GM12878 (cell line): ENCODE measurements around the gene GID8. TPM values are rescaled to one million over a fixed set of nuclear protein-coding genes. Genes with fewer than 3 reads are reported as not detected.

Experiments used
- ATAC-seq: fragments of 200-7000 bp; cut with Tn5 transposase; 3 replicates; pipeline ENCODE4 v1.9.1; 2020; ENCODE audit warnings: mild to moderate bottlenecking, moderate library complexity
- BruUV-seq: library from RNA; stranded (reverse); fragments of 400-500 nt; replicated peaks from 2 replicates; lab custom pipeline; 2021; lab: Mats Ljungman, UMichigan
- CTCF ChIA-PET: fragments of 300-600 bp; sonication (Branson Sonifier 250); formaldehyde crosslinking; extraction: SDS; loops from one replicate; lab custom pipeline; 2021; ENCODE audit warnings: inconsistent platforms; lab: Yijun Ruan, JAX
- POLR2A ChIA-PET: fragments of 350-600 bp; formaldehyde crosslinking; extraction: SDS; loops from one replicate; lab custom pipeline; 2021; ENCODE audit warnings: inconsistent platforms; lab: Charles Lee
- RAD21 ChIA-PET: fragments of 300-600 bp; sonication (Branson Sonifier 250); formaldehyde crosslinking; loops from one replicate; lab custom pipeline; 2023; ENCODE audit warnings: antibody characterized with exemption; ENCODE audit not compliant: unreplicated experiment; lab: Charles Lee
- SMC1A ChIA-PET: fragments of 300-600 bp; sonication (Branson Sonifier 250); formaldehyde crosslinking; loops from one replicate; lab custom pipeline; 2023; ENCODE audit not compliant: unreplicated experiment, uncharacterized antibody; lab: Charles Lee
- DNase-seq: peaks from one replicate; pipeline ENCODE4 v3.0.0-alpha.2; 2011; ENCODE audit warnings: low read depth, low spot score
- FAIRE-seq: peaks from 3 replicates; lab custom pipeline; 2011; peaks lifted over from hg19 to GRCh38; lab: Jason Lieb, UNC
- H2AFZ ChIP-seq: 2 replicates; pipeline ENCODE4 v1.6.0; 2011; ENCODE audit warnings: low read depth, low read length, control low read depth; ENCODE audit not compliant: control insufficient read depth
- H3K27ac ChIP-seq: 2 replicates; pipeline ENCODE4 v1.5.1; 2011; ENCODE audit warnings: control low read depth; ENCODE audit not compliant: control insufficient read depth, insufficient read depth
- H3K27me3 ChIP-seq, 2 experiments: replicated peaks in 1 of 2; 2 replicates each; pipeline versions ENCODE4 v1.6.0 to v1.6.1; 2011; ENCODE audit warnings: low read length in 1 of 2; ENCODE audit not compliant: control insufficient read depth in 2 of 2, insufficient read depth in 2 of 2
- H3K36me3 ChIP-seq, 2 experiments: 2 replicates each; pipeline ENCODE4 v1.5.1; 2011; ENCODE audit warnings: low read length in 1 of 2; ENCODE audit not compliant: control insufficient read depth in 2 of 2, insufficient read depth in 2 of 2
- H3K4me1 ChIP-seq: 2 replicates; pipeline ENCODE4 v1.6.1; 2011; ENCODE audit warnings: mild to moderate bottlenecking, low read length, moderate library complexity, mixed read lengths; ENCODE audit not compliant: control insufficient read depth, insufficient read depth
- H3K4me2 ChIP-seq: 2 replicates; pipeline ENCODE4 v1.6.0; 2011; ENCODE audit warnings: control low read depth; ENCODE audit not compliant: control insufficient read depth, insufficient read depth
- H3K4me3 ChIP-seq: fragments of 200-600 bp; sonication (generic); 2 replicates; pipeline ENCODE4 v1.5.1; 2016
- H3K79me2 ChIP-seq: 2 replicates; pipeline ENCODE4 v1.6.0; 2011; ENCODE audit warnings: low read length; ENCODE audit not compliant: control insufficient read depth, insufficient read depth
- H3K9ac ChIP-seq: 2 replicates; pipeline ENCODE4 v1.8.0; 2011; ENCODE audit warnings: low read length, control low read depth, mixed read lengths; ENCODE audit not compliant: control insufficient read depth, insufficient read depth
- H3K9me3 ChIP-seq: replicated peaks from 3 replicates; pipeline ENCODE4 v1.5.1; 2011; ENCODE audit warnings: mild to moderate bottlenecking, low read length; ENCODE audit not compliant: control insufficient read depth, insufficient read depth
- H4K20me1 ChIP-seq: 2 replicates; pipeline ENCODE4 v1.6.0; 2011; ENCODE audit not compliant: control insufficient read depth, insufficient read depth
- CREM ChIP-seq: IDR thresholded peaks from 2 replicates; pipeline ENCODE4 v1.6.1; 2014; ENCODE audit warnings: antibody characterized with exemption, low read depth
- EGR1 ChIP-seq, 2 experiments: IDR thresholded peaks; 1 replicate in 1 of 2; 2 replicates in 1 of 2; pipeline ENCODE4 v1.6.1; 2011 to 2012; ENCODE audit warnings: low read depth in 2 of 2, low read length in 2 of 2, borderline replicate concordance in 1 of 2, mild to moderate bottlenecking in 1 of 2, moderate library complexity in 1 of 2
- EP300 ChIP-seq, 2 experiments: fragments of 150-350 bp in 1 of 2; IDR thresholded peaks; 2 replicates each; pipeline ENCODE4 v1.6.1; 2011 to 2012; ENCODE audit warnings: low read depth in 2 of 2, low read length in 2 of 2, borderline replicate concordance in 1 of 2, improper control_type of control experiment in 1 of 2, inconsistent platforms in 1 of 2; ENCODE audit not compliant: control insufficient read depth in 1 of 2
- FOXK2 ChIP-seq: fragments of 450-650 bp; IDR thresholded peaks from 2 replicates; pipeline ENCODE4 v1.6.1; 2017; ENCODE audit warnings: mild to moderate bottlenecking, moderate library complexity
- HDGF ChIP-seq: fragments of 450-650 bp; IDR thresholded peaks from 2 replicates; pipeline ENCODE4 v1.6.1; 2016; ENCODE audit warnings: antibody characterized with exemption
- NFIC ChIP-seq: IDR thresholded peaks from 2 replicates; pipeline ENCODE4 v1.6.1; 2012; ENCODE audit warnings: low read depth, mild to moderate bottlenecking, inconsistent platforms, low read length, moderate library complexity
- PAX8 ChIP-seq: fragments of 450-650 bp; IDR thresholded peaks from 2 replicates; pipeline ENCODE4 v1.6.1; 2017; ENCODE audit warnings: mild to moderate bottlenecking, moderate library complexity
- RUNX3 ChIP-seq: IDR thresholded peaks from 2 replicates; pipeline ENCODE4 v1.6.1; 2012; ENCODE audit warnings: low read length, inconsistent platforms
- SPI1 ChIP-seq: IDR thresholded peaks from 2 replicates; pipeline ENCODE4 v1.6.1; 2011; ENCODE audit warnings: low read depth, mild to moderate bottlenecking, low read length, moderate library complexity, borderline replicate concordance; ENCODE audit not compliant: insufficient read depth
- SREBF1 ChIP-seq: IDR thresholded peaks from 2 replicates; pipeline ENCODE4 v1.6.1; 2012; ENCODE audit warnings: mild to moderate bottlenecking, low read length
- SUPT20H ChIP-seq: IDR thresholded peaks from 2 replicates; pipeline ENCODE4 v1.6.1; 2011; ENCODE audit warnings: low read depth, mild to moderate bottlenecking, low read length, moderate library complexity, borderline replicate concordance; ENCODE audit not compliant: control insufficient read depth
- SUZ12 ChIP-seq: fragments of 200-600 bp; sonication (generic); IDR thresholded peaks from one replicate; pipeline ENCODE4 v1.6.1; 2018; ENCODE audit warnings: antibody characterized with exemption, mild to moderate bottlenecking; ENCODE audit not compliant: unreplicated experiment
- TCF3 ChIP-seq: IDR thresholded peaks from 2 replicates; pipeline ENCODE4 v1.6.1; 2012; ENCODE audit warnings: low read depth, mild to moderate bottlenecking, low read length, borderline replicate concordance; ENCODE audit not compliant: insufficient read depth
- ZBED1 ChIP-seq: IDR thresholded peaks from 2 replicates; pipeline ENCODE4 v1.6.1; 2016; ENCODE audit warnings: borderline replicate concordance
- ZNF207 ChIP-seq: fragments of 450-650 bp; IDR thresholded peaks from 2 replicates; pipeline ENCODE4 v1.6.1; 2014; ENCODE audit warnings: antibody characterized with exemption, mild to moderate bottlenecking, borderline replicate concordance
- WGBS: methylation state at CpG from one replicate; pipeline ENCODE4 v1.1.6; 2016; ENCODE audit warnings: low lambda C conversion rate; ENCODE audit not compliant: insufficient replicate concordance, insufficient coverage; ENCODE audit errors: missing lambda C conversion rate; 5-methylcytosine and 5-hydroxymethylcytosine counted together
- in situ Hi-C: fragments of 300-500 bp; cut with MboI; formaldehyde crosslinking; loops from 9 replicates; pipeline ENCODE4 v1.14.3; 2018; ENCODE audit warnings: mixed read lengths
- intact Hi-C: fragments of 100-400 bp; cut with micrococcal nuclease; formaldehyde crosslinking; loops from one replicate; pipeline ENCODE4 v1.14.2; 2022; ENCODE audit not compliant: unreplicated experiment
- polyA plus RNA-seq, 11 experiments: library from polyadenylated mRNA; depleted of rRNA in 4 of 11; unstranded in 6 of 11; stranded (reverse) in 5 of 11; fragments of >200 nt; fragmentation: Nextera tagmentation in 4 of 11; fragmentation: Illumina TruSeq in 1 of 11; extraction: Ambion mirVana in 4 of 11; extraction: Trizol in 1 of 11; gene quantifications; 1 replicate in 1 of 11; 2 replicates in 10 of 11; pipeline versions ENCODE4 v1.2.1 to v1.2.3, GENCODE V29; 2011 to 2016; ENCODE audit warnings: inconsistent platforms in 2 of 11, missing spikeins in 2 of 11, low read depth in 1 of 11
- total RNA-seq, 4 experiments: library from RNA; depleted of rRNA in 3 of 4; stranded (reverse); fragments of >200 nt in 3 of 4; fragmentation: Illumina TruSeq in 1 of 4; extraction: Trizol in 1 of 4; gene quantifications; 2 replicates each; pipeline versions ENCODE4 v1.2.1 to v1.2.3, GENCODE V29; 2013 to 2021
- TF ChIP-seq, protein P1 (sequence below): fragments of 450-650 bp; IDR thresholded peaks from 2 replicates; pipeline ENCODE4 v1.6.1; 2016; ENCODE audit warnings: mild to moderate bottlenecking
- TF ChIP-seq, protein P2 (sequence below): IDR thresholded peaks from 2 replicates; pipeline ENCODE4 v1.6.1; 2012; ENCODE audit warnings: mild to moderate bottlenecking, low read depth, low read length
- TF ChIP-seq, protein P3 (sequence below): fragments of 450-650 bp; IDR thresholded peaks from 2 replicates; pipeline ENCODE4 v1.6.1; 2017; ENCODE audit warnings: borderline replicate concordance

The GID8 gene
- total and polyA plus RNA-seq, 10 of the 15 experiments (the other 5 are each of a cell fraction or from before 2014, with no cell fraction given) = 12.0 to 33.8 (median 22.2) TPM

DNA sequence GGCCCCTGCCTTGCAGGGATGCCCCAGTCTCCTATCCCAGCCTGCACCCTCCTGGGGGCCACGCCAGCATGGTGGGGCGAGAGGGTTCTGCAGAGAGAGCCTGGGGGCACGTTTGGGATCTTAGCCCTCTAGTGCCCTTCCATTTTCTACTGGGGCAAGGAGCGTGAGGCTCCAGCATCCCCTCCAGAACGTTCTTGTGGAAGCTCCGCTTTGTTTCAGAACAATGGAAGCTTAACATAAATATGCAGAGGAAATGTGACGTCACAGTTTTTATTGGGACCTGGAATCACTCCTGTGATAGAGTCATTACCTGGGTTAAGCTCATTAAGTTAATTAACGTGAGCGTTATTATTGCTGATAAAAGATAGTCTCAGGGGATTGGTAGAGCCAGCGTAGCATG lies 49.2 kb downstream of the GID8 start:
- no peak for ATAC-seq
- H4K20me1 ChIP-seq = no peaks in the 10 kb centered on the region
- H3K27ac ChIP-seq = no peak overlapping the region
- H3K4me1 ChIP-seq = peaks cover 6% of the 10 kb centered on the region; the same call in 1 of the 2 replicates
- no peak overlapping the region for H3K4me2 ChIP-seq
- intact Hi-C loops (no loop called here), in situ Hi-C loops (no loop called here)
- no peaks in the 10 kb centered on the region for H3K79me2 ChIP-seq
- H3K9me3 ChIP-seq = no peaks in the 10 kb centered on the region
- no peak for DNase-seq
- ChIA-PET RAD21 (interaction anchor here (0.9 kb wide), 1 partner anchor 9 kb away, joined by 3 read pairs; no protein-coding TSS in a partner anchor), CTCF (interaction anchor here (0.9 kb wide), 1 partner anchor 15 kb away, joined by 3 read pairs; no protein-coding TSS in a partner anchor), SMC1A (no interaction called here), POLR2A (interaction anchor here (1.6 kb wide), 1 partner anchor 9 kb away, joined by 4 read pairs; no protein-coding TSS in a partner anchor)
- BruUV-seq = no TSS peak
- no peak overlapping the region for H3K4me3 ChIP-seq
- H3K27me3 ChIP-seq = peaks cover 0 to 2% of the 10 kb centered on the region in 2 experiments; a peak in 3 of 4 replicates
- 57% methylated on average over 10 of the region's 10 CpGs for WGBS
- no peak for FAIRE-seq
- H3K36me3 ChIP-seq = no peaks in the 10 kb centered on the region
- H3K9ac ChIP-seq = no peak overlapping the region
- no peak overlapping the region for H2AFZ ChIP-seq
- TF ChIP-seq ZBED1 (no peak), PAX8 (no peak), EGR1 (IDR thresholded peaks at IDR 0.05; ENCODE audit: borderline replicate concordance in 1 of 2, low read depth in 2 of 2, low read length in 2 of 2) (no peak), ZNF207 (no peak), NFIC (no peak), TCF3 (no peak), SPI1 (no peak), EP300 (IDR thresholded peaks at IDR 0.05; ENCODE audit: borderline replicate concordance in 1 of 2, control insufficient read depth in 1 of 2, low read depth in 2 of 2, low read length in 2 of 2) (no peak), SREBF1 (no peak), SUPT20H (no peak), CREM (no peak), HDGF (no peak), RUNX3 (no peak), SUZ12 (no peak), FOXK2 (no peak)
- TF ChIP-seq, protein P1, sequence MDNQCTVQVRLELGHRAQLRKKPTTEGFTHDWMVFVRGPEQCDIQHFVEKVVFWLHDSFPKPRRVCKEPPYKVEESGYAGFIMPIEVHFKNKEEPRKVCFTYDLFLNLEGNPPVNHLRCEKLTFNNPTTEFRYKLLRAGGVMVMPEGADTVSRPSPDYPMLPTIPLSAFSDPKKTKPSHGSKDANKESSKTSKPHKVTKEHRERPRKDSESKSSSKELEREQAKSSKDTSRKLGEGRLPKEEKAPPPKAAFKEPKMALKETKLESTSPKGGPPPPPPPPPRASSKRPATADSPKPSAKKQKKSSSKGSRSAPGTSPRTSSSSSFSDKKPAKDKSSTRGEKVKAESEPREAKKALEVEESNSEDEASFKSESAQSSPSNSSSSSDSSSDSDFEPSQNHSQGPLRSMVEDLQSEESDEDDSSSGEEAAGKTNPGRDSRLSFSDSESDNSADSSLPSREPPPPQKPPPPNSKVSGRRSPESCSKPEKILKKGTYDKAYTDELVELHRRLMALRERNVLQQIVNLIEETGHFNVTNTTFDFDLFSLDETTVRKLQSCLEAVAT = no peak
- TF ChIP-seq, protein P2, sequence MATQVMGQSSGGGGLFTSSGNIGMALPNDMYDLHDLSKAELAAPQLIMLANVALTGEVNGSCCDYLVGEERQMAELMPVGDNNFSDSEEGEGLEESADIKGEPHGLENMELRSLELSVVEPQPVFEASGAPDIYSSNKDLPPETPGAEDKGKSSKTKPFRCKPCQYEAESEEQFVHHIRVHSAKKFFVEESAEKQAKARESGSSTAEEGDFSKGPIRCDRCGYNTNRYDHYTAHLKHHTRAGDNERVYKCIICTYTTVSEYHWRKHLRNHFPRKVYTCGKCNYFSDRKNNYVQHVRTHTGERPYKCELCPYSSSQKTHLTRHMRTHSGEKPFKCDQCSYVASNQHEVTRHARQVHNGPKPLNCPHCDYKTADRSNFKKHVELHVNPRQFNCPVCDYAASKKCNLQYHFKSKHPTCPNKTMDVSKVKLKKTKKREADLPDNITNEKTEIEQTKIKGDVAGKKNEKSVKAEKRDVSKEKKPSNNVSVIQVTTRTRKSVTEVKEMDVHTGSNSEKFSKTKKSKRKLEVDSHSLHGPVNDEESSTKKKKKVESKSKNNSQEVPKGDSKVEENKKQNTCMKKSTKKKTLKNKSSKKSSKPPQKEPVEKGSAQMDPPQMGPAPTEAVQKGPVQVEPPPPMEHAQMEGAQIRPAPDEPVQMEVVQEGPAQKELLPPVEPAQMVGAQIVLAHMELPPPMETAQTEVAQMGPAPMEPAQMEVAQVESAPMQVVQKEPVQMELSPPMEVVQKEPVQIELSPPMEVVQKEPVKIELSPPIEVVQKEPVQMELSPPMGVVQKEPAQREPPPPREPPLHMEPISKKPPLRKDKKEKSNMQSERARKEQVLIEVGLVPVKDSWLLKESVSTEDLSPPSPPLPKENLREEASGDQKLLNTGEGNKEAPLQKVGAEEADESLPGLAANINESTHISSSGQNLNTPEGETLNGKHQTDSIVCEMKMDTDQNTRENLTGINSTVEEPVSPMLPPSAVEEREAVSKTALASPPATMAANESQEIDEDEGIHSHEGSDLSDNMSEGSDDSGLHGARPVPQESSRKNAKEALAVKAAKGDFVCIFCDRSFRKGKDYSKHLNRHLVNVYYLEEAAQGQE = no peak
- TF ChIP-seq, protein P3, sequence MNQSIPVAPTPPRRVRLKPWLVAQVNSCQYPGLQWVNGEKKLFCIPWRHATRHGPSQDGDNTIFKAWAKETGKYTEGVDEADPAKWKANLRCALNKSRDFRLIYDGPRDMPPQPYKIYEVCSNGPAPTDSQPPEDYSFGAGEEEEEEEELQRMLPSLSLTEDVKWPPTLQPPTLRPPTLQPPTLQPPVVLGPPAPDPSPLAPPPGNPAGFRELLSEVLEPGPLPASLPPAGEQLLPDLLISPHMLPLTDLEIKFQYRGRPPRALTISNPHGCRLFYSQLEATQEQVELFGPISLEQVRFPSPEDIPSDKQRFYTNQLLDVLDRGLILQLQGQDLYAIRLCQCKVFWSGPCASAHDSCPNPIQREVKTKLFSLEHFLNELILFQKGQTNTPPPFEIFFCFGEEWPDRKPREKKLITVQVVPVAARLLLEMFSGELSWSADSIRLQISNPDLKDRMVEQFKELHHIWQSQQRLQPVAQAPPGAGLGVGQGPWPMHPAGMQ = no peak
